ENCODE measurements around the gene MTHFS.
"Not testable (repeated sequence)": the region's sequence is repeated elsewhere in the genome, so short reads cannot be mapped to it uniquely, and the experiment has no call there.

The MTHFS gene

DNA sequence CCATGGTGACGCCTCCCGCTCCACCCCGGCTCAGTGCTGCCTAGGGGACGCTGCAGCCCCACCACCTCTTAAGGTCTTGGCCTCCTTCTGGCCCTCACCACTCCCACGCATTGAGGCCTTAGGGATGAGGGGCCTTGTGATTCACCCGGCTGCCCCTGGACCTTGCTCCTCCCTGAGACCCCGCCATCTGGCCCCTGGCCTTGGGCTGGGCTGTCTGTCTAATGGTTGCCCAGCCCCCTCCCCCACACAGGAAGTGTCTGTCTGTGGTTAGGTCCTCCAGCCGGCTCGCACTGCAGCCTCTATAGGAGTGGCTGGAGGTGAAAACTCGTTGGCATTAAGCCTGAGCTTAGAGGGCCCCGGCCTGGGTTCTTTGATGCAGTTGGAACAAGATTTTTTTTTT, 21.5 kb upstream of the MTHFS start:
- Histone ChIP-seq H3K9me3 (ENCODE audit: control insufficient read depth, low read length) (no peaks in the 10 kb centered on the region), H3K4me1 (no peaks in the 10 kb centered on the region), H3K79me2 (no peaks in the 10 kb centered on the region), H2AFZ (no peak overlapping the region), H3K27me3 (ENCODE audit: control insufficient read depth, insufficient read depth, low read length) (no peaks in the 10 kb centered on the region), H3K4me2 (ENCODE audit: low read length) (no peak overlapping the region), H3K9ac (no peak overlapping the region), H3K27ac (no peak overlapping the region), H3K4me3 (ENCODE audit: low read depth, low read length) (no peak overlapping the region), H3K36me3 (ENCODE audit: control insufficient read depth, insufficient read depth, low read length) (no peaks in the 10 kb centered on the region)
- TF ChIP-seq, protein P1, sequence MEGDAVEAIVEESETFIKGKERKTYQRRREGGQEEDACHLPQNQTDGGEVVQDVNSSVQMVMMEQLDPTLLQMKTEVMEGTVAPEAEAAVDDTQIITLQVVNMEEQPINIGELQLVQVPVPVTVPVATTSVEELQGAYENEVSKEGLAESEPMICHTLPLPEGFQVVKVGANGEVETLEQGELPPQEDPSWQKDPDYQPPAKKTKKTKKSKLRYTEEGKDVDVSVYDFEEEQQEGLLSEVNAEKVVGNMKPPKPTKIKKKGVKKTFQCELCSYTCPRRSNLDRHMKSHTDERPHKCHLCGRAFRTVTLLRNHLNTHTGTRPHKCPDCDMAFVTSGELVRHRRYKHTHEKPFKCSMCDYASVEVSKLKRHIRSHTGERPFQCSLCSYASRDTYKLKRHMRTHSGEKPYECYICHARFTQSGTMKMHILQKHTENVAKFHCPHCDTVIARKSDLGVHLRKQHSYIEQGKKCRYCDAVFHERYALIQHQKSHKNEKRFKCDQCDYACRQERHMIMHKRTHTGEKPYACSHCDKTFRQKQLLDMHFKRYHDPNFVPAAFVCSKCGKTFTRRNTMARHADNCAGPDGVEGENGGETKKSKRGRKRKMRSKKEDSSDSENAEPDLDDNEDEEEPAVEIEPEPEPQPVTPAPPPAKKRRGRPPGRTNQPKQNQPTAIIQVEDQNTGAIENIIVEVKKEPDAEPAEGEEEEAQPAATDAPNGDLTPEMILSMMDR (IDR thresholded peaks at IDR 0.05): no peak

DNA sequence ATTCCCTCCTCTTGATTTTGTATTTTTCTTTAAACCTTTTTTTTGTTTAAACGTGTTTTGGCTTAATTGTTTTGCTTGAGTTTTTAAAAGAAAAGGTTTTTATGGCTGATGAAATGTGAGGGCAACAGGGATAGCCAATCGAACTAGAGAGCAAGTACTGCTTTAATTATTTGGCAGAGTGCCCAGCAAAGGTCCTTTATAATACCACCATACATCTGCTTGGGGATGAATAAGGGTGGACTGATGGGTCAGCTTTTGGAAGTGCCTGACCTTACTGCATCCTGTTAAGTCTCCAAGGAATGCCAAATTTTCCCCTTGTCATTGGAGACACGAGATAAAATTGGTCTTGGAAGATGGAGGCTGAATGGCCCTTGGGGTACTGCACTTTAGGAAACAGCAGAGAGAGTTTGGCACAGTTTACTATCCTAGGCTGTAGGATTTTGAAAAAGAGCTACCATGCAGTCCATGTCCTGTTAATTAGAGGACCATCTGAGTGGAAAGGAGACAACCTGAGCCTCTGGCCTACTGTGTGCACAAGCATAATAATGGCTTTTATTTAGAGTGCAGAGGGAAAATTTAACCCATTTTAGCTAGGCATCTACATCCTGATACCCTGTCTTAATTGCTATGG, 19.8 kb upstream of the MTHFS start:
- Histone ChIP-seq H3K79me2 (no peaks in the 10 kb centered on the region), H3K27me3 (ENCODE audit: control insufficient read depth, insufficient read depth, low read length) (no peaks in the 10 kb centered on the region), H3K9me3 (ENCODE audit: control insufficient read depth, low read length) (no peaks in the 10 kb centered on the region), H3K9ac (no peak overlapping the region), H2AFZ (no peak overlapping the region), H3K4me1 (no peaks in the 10 kb centered on the region), H3K4me2 (ENCODE audit: low read length) (no peak overlapping the region), H3K4me3 (ENCODE audit: low read depth, low read length) (no peak overlapping the region), H3K27ac (no peak overlapping the region), H3K36me3 (ENCODE audit: control insufficient read depth, insufficient read depth, low read length) (no peaks in the 10 kb centered on the region)
- TF ChIP-seq, protein P1 (IDR thresholded peaks at IDR 0.05): no peak

DNA sequence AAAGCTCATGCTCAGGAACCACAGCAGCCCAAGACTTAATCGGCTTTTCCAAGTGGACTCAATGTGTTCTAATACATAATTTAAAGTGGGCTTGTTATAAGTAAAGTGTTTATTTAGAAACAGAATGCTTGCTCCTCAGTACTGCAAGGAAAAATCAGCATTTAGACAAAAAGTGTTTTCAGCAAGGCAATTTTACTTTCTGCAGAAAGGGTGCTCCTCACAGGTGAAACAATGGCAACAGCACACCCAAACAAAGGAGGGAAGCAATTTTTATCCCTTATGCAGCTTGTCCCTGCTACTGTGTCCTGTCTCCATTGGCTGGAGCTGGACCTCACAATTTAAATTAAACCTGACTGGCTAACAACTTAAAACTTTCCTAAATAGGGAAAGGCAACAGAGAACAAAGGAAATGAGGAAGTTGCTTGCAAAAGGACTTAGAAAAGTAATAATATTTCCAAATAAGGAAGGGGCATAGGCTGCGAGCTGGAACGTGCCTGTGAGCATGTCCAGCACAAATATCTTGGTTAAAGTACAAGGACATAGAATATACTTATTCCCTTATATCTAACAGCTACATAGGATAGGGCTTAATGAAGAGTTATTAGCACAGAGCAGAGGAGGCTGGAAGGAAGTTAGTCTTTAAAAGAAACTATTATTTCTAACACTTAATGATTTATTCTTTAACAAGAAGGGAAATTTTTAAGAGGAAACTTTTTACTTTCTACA, 19.1 kb upstream of the MTHFS start:
- not testable (repeated sequence) for H3K4me1 ChIP-seq; H3K4me3 ChIP-seq (ENCODE audit: low read depth, low read length); H3K79me2 ChIP-seq; H3K9ac ChIP-seq; H3K27ac ChIP-seq; H3K9me3 ChIP-seq (ENCODE audit: control insufficient read depth, low read length); H3K36me3 ChIP-seq (ENCODE audit: control insufficient read depth, insufficient read depth, low read length); H3K27me3 ChIP-seq (ENCODE audit: control insufficient read depth, insufficient read depth, low read length); H3K4me2 ChIP-seq (ENCODE audit: low read length); H2AFZ ChIP-seq

DNA sequence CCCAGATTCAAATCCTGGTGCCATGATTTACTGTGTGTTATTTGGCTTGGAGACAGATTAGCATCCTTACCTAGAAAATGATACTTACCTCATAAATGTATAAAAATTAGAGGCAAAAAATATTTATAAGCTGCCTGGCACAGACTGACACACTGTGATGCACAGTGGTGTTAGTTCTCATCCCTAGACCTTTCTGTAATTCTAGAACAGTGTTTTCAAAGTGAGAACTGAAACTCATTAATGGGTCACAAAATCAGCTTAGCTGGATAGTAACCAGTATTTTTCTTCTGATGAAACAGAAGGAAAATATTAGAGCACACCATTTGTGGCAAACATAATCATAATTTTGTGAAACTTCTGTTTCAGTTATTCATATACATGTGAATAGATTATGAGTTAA, 17.9 kb upstream of the MTHFS start:
- no peaks in the 10 kb centered on the region for H3K9me3 ChIP-seq (ENCODE audit: control insufficient read depth, low read length)
- H3K27ac ChIP-seq: no peak overlapping the region
- H3K79me2 ChIP-seq: no peaks in the 10 kb centered on the region
- no peak overlapping the region for H3K4me3 ChIP-seq (ENCODE audit: low read depth, low read length)
- H3K9ac ChIP-seq: no peak overlapping the region
- H3K27me3 ChIP-seq (ENCODE audit: control insufficient read depth, insufficient read depth, low read length): no peaks in the 10 kb centered on the region
- H3K4me1 ChIP-seq: no peaks in the 10 kb centered on the region
- no peak overlapping the region for H2AFZ ChIP-seq
- no peaks in the 10 kb centered on the region for H3K36me3 ChIP-seq (ENCODE audit: control insufficient read depth, insufficient read depth, low read length)
- no peak overlapping the region for H3K4me2 ChIP-seq (ENCODE audit: low read length)
- TF ChIP-seq, protein P1 (IDR thresholded peaks at IDR 0.05): no peak

DNA sequence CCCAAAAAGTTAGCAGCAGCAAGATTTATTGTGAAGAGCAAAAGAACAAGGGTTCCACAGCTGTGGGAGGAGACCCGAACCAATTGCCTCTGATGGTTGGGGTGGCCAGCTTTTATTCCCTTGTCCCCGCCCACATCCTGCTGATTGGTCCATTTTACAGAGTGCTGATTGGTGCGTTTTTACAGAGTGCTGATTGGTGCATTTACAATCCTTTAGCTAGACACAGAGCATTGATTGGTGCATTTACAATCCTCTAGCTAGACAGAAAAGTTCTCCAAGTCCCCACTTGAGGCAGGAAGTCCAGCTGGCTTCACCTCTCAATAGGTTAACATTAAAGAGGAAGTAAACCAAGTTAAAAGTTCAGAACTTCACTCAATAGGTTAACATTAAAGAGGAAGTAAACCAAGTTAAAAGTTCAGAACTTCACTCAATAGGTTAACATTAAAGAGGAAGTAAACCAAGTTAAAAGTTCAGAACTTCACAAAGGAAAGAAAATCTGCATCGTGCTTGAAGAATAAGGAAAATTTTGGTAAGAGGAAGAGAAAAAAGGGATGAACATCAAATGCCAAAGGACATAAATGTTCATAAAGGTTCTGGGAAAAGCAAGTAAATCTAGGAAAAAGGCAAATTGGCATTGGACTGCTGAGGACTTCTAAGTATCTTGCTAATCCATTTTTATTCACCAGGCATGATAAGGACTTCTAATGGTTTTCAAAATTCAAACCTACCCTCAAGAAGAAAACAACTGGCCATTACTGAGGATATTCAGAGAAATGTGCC, 12.9 kb upstream of the MTHFS start:
- H3K79me2 ChIP-seq; H3K36me3 ChIP-seq (ENCODE audit: control insufficient read depth, insufficient read depth, low read length); H3K9me3 ChIP-seq (ENCODE audit: control insufficient read depth, low read length); H3K9ac ChIP-seq; H3K4me2 ChIP-seq (ENCODE audit: low read length); H3K27ac ChIP-seq; H3K4me1 ChIP-seq; H3K4me3 ChIP-seq (ENCODE audit: low read depth, low read length); H2AFZ ChIP-seq; H3K27me3 ChIP-seq (ENCODE audit: control insufficient read depth, insufficient read depth, low read length): not testable (repeated sequence)
